Sciatic nerve (tissue), 2 donors: ENCODE measurements around the gene PPM1M. TPM values are rescaled to one million over a fixed set of nuclear protein-coding genes. Genes with fewer than 3 reads are reported as not detected.

Source experiments
- ATAC-seq: fragments of 200-7000 bp; cut with Tn5 transposase; one replicate; pipeline ENCODE4 v1.9.1; 2020; ENCODE audit warnings: mild to moderate bottlenecking, moderate library complexity
- DNase-seq: peaks from one replicate; pipeline ENCODE4 v3.0.0-alpha.2; 2020; ENCODE audit warnings: low spot score
- intact Hi-C: fragments of 100-400 bp; cut with DNase I; formaldehyde crosslinking; loops from one replicate; pipeline ENCODE4 v1.14.2; 2022
- total RNA-seq: library from RNA; stranded (reverse); fragmentation: NEBNext Ultra II Directional; extraction: Animal tissue kit (Norgen Biotek cat#: 25700); gene quantifications from one replicate; pipeline ENCODE4 v1.2.1, GENCODE V29; 2021
- donor health status: DM: no; HTN: no; CAD: no.
- donor health status: DM: no; HTN: no; CAD: no.

The PPM1M gene
- 36.9 TPM for total RNA-seq

GRCh38 chr3:52245322-52246263 lies at the start of gene PPM1M:
Gene PPM1M, plus strand, starts transcription at chr3:52245759. Its CDS starts 66 bp downstream, at chr3:52245825.
- peak; percentile 72 for DNase-seq
- intact Hi-C loops = no loop called here

GRCh38 chr3:52195823-52196331 lies 49.7 kb upstream of the PPM1M start:
- peak; percentile 59 for ATAC-seq
- no peak for DNase-seq
- intact Hi-C loops = no loop called here

More at GRCh38 chr3:52245322-52246263, at the start of gene PPM1M:
- ATAC-seq = peak; percentile 58

- ATAC-seq (peak; percentile 24), DNase-seq (no peak)
- intact Hi-C loops = no loop called here
Measured at GRCh38 chr3:52196977-52197376, 48.6 kb upstream of the PPM1M start.

- DNase-seq (no peak), ATAC-seq (peak; percentile 10)
- intact Hi-C loops = no loop called here
Measured at GRCh38 chr3:52197499-52197841, 48.1 kb upstream of the PPM1M start.

- DNase-seq = peak; percentile 96
- peak; percentile 91 for ATAC-seq
- intact Hi-C loops = no loop called here
Measured at GRCh38 chr3:52197842-52198625, 47.5 kb upstream of the PPM1M start, which contains the start of gene ALAS1. Gene ALAS1, plus strand, starts transcription at chr3:52198160. Its CDS starts 1,082 bp downstream, at chr3:52199242.

GRCh38 chr3:52198643-52199608 lies 46.6 kb upstream of the PPM1M start:
- intact Hi-C loops = no loop called here
- ATAC-seq (no peak), DNase-seq (no peak)

GRCh38 chr3:52200981-52201679 lies 44.4 kb upstream of the PPM1M start:
- ATAC-seq = no peak
- no peak for DNase-seq
- intact Hi-C loops = no loop called here

- ATAC-seq (no peak), DNase-seq (no peak)
- intact Hi-C loops = no loop called here
Measured at GRCh38 chr3:52202384-52203077, 43.0 kb upstream of the PPM1M start.

- intact Hi-C loops = no loop called here
- DNase-seq (no peak), ATAC-seq (no peak)
Measured at GRCh38 chr3:52203701-52204100, 41.9 kb upstream of the PPM1M start.

- intact Hi-C loops = no loop called here
- ATAC-seq (no peak), DNase-seq (no peak)
Measured at GRCh38 chr3:52204337-52205073, 41.1 kb upstream of the PPM1M start.

- ATAC-seq (no peak), DNase-seq (no peak)
- intact Hi-C loops = no loop called here
Measured at GRCh38 chr3:52205727-52206372, 39.7 kb upstream of the PPM1M start.

GRCh38 chr3:52208556-52208955 lies 37.0 kb upstream of the PPM1M start:
- no peak for DNase-seq
- no peak for ATAC-seq
- intact Hi-C loops = no loop called here

- DNase-seq (no peak), ATAC-seq (no peak)
- intact Hi-C loops = no loop called here
Measured at GRCh38 chr3:52210037-52210436, 35.5 kb upstream of the PPM1M start.

- ATAC-seq (peak; percentile 33), DNase-seq (no peak)
- intact Hi-C loops = no loop called here
Measured at GRCh38 chr3:52210550-52211046, 35.0 kb upstream of the PPM1M start.

- ATAC-seq = no peak
- no peak for DNase-seq
- intact Hi-C loops = no loop called here
Measured at GRCh38 chr3:52211268-52211891, 34.2 kb upstream of the PPM1M start.

- ATAC-seq (no peak), DNase-seq (no peak)
- intact Hi-C loops = no loop called here
Measured at GRCh38 chr3:52213005-52213404, 32.6 kb upstream of the PPM1M start.
